ENCODE data around the gene DHRS1.
"Not testable (repeated sequence)": the region's sequence is repeated elsewhere in the genome, so short reads cannot be mapped to it uniquely, and the experiment has no call there.

DHRS1 gene

GRCh38 chr14:24261969-24262327 is 37.6 kb downstream of the DHRS1 start:
- DNase-seq = no peak

- no peak for DNase-seq
Measured at GRCh38 chr14:24261256-24261968, 38.2 kb downstream of the DHRS1 start.

GRCh38 chr14:24260780-24261157 is 38.8 kb downstream of the DHRS1 start:
- DNase-seq = no peak

- DNase-seq = no peak
Measured at GRCh38 chr14:24260026-24260779, 39.4 kb downstream of the DHRS1 start.

GRCh38 chr14:24259282-24260025 is 40.1 kb downstream of the DHRS1 start:
- no peak for DNase-seq

GRCh38 chr14:24258548-24259265 is 40.9 kb downstream of the DHRS1 start:
- DNase-seq = no peak

- no peak for DNase-seq
Measured at GRCh38 chr14:24258119-24258518, 41.5 kb downstream of the DHRS1 start.

- no peak for DNase-seq
Measured at GRCh38 chr14:24256960-24257359, 42.6 kb downstream of the DHRS1 start.

GRCh38 chr14:24255931-24256711 is 43.5 kb downstream of the DHRS1 start:
- DNase-seq = no peak

GRCh38 chr14:24255438-24255837 is 44.1 kb downstream of the DHRS1 start:
- no peak for DNase-seq

GRCh38 chr14:24254630-24255392 is 44.8 kb downstream of the DHRS1 start:
- DNase-seq = no peak

- no peak for DNase-seq
Measured at GRCh38 chr14:24253936-24254335, 45.6 kb downstream of the DHRS1 start.

GRCh38 chr14:24252289-24253124 is 47.1 kb downstream of the DHRS1 start:
- DNase-seq = no peak

- no peak for DNase-seq
Measured at GRCh38 chr14:24251880-24252288, 47.7 kb downstream of the DHRS1 start.

- DNase-seq = no peak
Measured at GRCh38 chr14:24250354-24250753, 49.2 kb downstream of the DHRS1 start.

GRCh38 chr14:24249230-24250021 is 50.2 kb downstream of the DHRS1 start:
- DNase-seq = no peak

GRCh38 chr14:24247422-24247821 is 52.2 kb downstream of the DHRS1 start:
- no peak for DNase-seq

- no peak for DNase-seq
Measured at GRCh38 chr14:24246765-24247212, 52.8 kb downstream of the DHRS1 start.

- not testable (repeated sequence) for DNase-seq
Measured at GRCh38 chr14:24245350-24245749, 54.2 kb downstream of the DHRS1 start.
